Heart left ventricle (tissue), 13 donors: ENCODE results near the gene POU6F2.

ENCODE experiments used
- CTCF ChIP-seq, 12 donors: fragments of 200-600 bp; sonication (generic) in 4 of 12; IDR thresholded peaks; one replicate each; pipeline versions ENCODE4 v1.5.0 to v1.8.0; 2018 to 2022; ENCODE audit warnings: antibody characterized with exemption in 12 of 12, mild to moderate bottlenecking in 5 of 12
- POLR2A ChIP-seq, 2 donors: fragments of 450-650 bp; IDR thresholded peaks; one replicate each; pipeline ENCODE4 v1.6.1; 2017; ENCODE audit warnings: antibody characterized with exemption in 2 of 2, mild to moderate bottlenecking in 2 of 2, moderate library complexity in 2 of 2
- donor health status: ischemic (EF 13 %, LVEDD 7.1; RV severe dilation, severe dysfunction).
- donor health status: DM: no; HTN: yes; CAD: no.
- donor health status: DM: no; HTN: no; CAD: no.
- donor health status: ischemic (EF 25% LVEDD 6.9; RV normal size, moderate dysfunction).
- donor health status: ischemic (EF 25% LVEDD 5.7; RV mildly dilated, moderate dysfunction).
- donor health status: ischemic (EF 35%, LVEDD 5.7; RV mildly dilated, moderate dysfunction).
- donor health status: nonischemic (EF 11% LVEDD 7.7; RV severe dilation, severe dysfunction).
- donor health status: DM: yes; HTN: yes; CAD: no.
- donor health status: PGD.
- donor health status: ischemic (EF 29% LVEDD 5.4; RV normal size, mild dysfunction).
- donor health status: nonischemic (EF 23%, LVEDD 6.1; RV moderate dilation, normal function).

GRCh38 chr7:39249635-39250152 lies 272.0 kb downstream of the POU6F2 start:
- TF ChIP-seq CTCF (IDR thresholded peaks at IDR 0.05), result no peak
- no peak for TF ChIP-seq POLR2A (IDR thresholded peaks at IDR 0.05)
